ENCODE measurements around the gene KCNN1. TPM values are rescaled to one million over a fixed set of nuclear protein-coding genes. Genes with fewer than 3 reads are reported as not detected.
A peak's percentile ranks its signal among the peaks of the same experiment; 100 is the strongest.

KCNN1 gene
- total and polyA plus RNA-seq, 2 of the 13 experiments (the other 11 are each of a cell fraction or from before 2014, with no cell fraction given): 0.04 TPM; not detected in 1

DNA sequence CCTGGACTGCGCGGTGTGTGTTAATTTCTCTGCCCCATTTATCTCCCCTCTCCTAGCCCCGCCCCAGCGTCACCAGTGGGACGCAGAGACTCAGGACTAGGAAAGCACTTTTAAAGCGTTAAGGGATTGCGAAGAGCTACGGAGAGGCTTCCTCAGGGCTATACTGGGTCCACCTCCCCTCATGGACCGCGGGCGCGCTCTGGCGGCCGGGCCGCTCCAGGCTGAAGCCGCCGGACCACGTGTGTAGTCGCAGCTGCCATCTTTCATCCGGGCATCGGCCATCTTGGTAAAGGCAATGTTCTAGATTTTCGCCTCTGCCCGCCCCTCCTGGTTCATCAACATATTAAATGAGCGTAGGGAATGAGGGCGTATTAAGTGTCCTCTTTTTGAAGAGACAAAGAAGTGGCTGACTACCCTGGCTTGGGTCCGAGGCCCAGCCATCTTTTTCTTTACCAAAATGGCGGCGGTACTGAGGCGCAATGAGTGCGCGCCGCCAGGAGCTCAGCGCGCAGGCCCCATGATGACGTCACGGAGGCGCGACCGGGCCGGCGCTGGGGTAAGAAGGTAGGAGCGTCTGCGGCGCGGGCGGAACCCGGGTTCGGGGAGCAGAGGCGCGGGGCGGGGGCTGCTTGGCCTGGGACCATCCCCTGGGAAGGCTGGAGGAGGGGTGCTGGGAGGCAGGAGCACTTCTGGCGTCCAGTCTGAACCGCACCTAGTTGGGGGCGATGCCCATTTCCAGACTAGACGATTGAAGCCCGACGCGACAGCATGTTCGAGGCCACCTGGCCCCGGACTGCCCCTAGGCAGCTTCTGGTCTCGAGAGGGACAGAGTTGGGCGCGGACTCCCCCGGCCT lies 34.2 kb upstream of the KCNN1 start, which contains the start of gene CCDC124 (continued):
- TF ChIP-seq ZNF609 (CRISPR knock-in tag; IDR thresholded peaks at IDR 0.05; ENCODE audit: borderline replicate concordance) (peak; percentile 12; the same call in 1 of the 2 replicates), ZNF567 (CRISPR knock-in tag; IDR thresholded peaks at IDR 0.05; ENCODE audit: borderline replicate concordance) (no peak; the same call in 1 of the 2 replicates), ELF3 (CRISPR knock-in tag; IDR thresholded peaks at IDR 0.05) (peak; percentile 43; the same call in 1 of the 2 replicates), IRF2 (CRISPR knock-in tag; IDR thresholded peaks at IDR 0.05) (peak; percentile 59; the same call in 1 of the 2 replicates), HNRNPL (IDR thresholded peaks at IDR 0.05; ENCODE audit: low read depth, low read length) (no peak), ZNF788 (CRISPR knock-in tag; IDR thresholded peaks at IDR 0.05; ENCODE audit: borderline replicate concordance) (no peak; the same call in 1 of the 2 replicates), POLR2AphosphoS5 (IDR thresholded peaks at IDR 0.05; ENCODE audit: low read depth, low read length) (peak; percentile 82), NAIF1 (CRISPR knock-in tag; IDR thresholded peaks at IDR 0.05; ENCODE audit: borderline replicate concordance) (no peak), ZNF629 (CRISPR knock-in tag; conservative IDR thresholded peaks at IDR 0.05) (no peak), AHR (CRISPR knock-in tag; IDR thresholded peaks at IDR 0.05) (peak; percentile 47; the same call in 1 of the 2 replicates), SRY (CRISPR knock-in tag; IDR thresholded peaks at IDR 0.05) (peak; percentile 37; the same call in 1 of the 2 replicates), ZNF451 (CRISPR knock-in tag; IDR thresholded peaks at IDR 0.05) (no peak), FOXP4 (CRISPR knock-in tag; IDR thresholded peaks at IDR 0.05) (peak; percentile 45; the same call in 1 of the 2 replicates), HMG20A (CRISPR knock-in tag; IDR thresholded peaks at IDR 0.05; ENCODE audit: borderline replicate concordance) (no peak), AKAP8 (CRISPR knock-in tag; IDR thresholded peaks at IDR 0.05) (no peak)
- TF ChIP-seq, protein P1, sequence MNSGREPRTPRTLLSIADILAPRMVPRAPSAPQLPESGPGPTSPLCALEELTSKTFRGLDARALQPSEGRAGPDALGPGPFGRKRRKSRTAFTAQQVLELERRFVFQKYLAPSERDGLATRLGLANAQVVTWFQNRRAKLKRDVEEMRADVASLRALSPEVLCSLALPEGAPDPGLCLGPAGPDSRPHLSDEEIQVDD (CRISPR knock-in tag; IDR thresholded peaks at IDR 0.05; ENCODE audit: borderline replicate concordance): 0 out of 2 replicates have a peak, but pooled peaks have one; percentile 26
- TF ChIP-seq, protein P2, sequence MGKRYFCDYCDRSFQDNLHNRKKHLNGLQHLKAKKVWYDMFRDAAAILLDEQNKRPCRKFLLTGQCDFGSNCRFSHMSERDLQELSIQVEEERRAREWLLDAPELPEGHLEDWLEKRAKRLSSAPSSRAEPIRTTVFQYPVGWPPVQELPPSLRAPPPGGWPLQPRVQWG (CRISPR knock-in tag; IDR thresholded peaks at IDR 0.05; ENCODE audit: borderline replicate concordance, low read depth): no peak
- TF ChIP-seq, protein P3, sequence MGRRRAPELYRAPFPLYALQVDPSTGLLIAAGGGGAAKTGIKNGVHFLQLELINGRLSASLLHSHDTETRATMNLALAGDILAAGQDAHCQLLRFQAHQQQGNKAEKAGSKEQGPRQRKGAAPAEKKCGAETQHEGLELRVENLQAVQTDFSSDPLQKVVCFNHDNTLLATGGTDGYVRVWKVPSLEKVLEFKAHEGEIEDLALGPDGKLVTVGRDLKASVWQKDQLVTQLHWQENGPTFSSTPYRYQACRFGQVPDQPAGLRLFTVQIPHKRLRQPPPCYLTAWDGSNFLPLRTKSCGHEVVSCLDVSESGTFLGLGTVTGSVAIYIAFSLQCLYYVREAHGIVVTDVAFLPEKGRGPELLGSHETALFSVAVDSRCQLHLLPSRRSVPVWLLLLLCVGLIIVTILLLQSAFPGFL (CRISPR knock-in tag; IDR thresholded peaks at IDR 0.05): no peak
